Measurements from ENCODE around the gene CRB2. TPM values are rescaled to one million over a fixed set of nuclear protein-coding genes. Genes with fewer than 3 reads are reported as not detected.

Gene CRB2
- total RNA-seq, 1 donor from 2014 or later: 6.8 TPM

DNA sequence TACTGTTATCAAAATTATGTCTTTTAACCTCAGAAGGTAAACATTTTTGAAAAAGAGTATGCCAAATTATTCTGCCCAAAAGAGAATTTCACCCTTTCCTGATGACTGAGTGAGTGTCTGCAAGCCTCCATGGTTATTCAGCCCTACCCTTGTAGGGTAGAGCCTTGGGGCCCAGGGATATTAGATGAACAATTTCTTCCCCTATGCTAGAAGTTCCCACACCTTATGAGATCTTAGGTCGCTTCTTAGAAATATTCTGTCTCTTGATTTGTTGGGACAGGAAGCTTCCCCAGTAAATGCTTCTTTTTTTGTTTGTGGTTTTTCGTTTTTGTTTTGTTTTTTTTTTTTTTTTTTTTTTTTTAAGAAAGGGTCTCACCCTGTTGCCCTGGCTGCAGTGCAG, 3.1 kb downstream of the CRB2 start:
- no peak for DNase-seq
- peaks cover 9% of the 10 kb centered on the region for H3K27me3 Mint-ChIP-seq (ENCODE audit: unreplicated experiment)
- peak overlapping the region; percentile 24 for H3K27ac Mint-ChIP-seq (ENCODE audit: unreplicated experiment)
- H3K4me1 Mint-ChIP-seq (ENCODE audit: low read depth, unreplicated experiment): peaks cover 41% of the 10 kb centered on the region
- H3K4me3 Mint-ChIP-seq (ENCODE audit: unreplicated experiment): no peak overlapping the region
- TF ChIP-seq, protein P1, sequence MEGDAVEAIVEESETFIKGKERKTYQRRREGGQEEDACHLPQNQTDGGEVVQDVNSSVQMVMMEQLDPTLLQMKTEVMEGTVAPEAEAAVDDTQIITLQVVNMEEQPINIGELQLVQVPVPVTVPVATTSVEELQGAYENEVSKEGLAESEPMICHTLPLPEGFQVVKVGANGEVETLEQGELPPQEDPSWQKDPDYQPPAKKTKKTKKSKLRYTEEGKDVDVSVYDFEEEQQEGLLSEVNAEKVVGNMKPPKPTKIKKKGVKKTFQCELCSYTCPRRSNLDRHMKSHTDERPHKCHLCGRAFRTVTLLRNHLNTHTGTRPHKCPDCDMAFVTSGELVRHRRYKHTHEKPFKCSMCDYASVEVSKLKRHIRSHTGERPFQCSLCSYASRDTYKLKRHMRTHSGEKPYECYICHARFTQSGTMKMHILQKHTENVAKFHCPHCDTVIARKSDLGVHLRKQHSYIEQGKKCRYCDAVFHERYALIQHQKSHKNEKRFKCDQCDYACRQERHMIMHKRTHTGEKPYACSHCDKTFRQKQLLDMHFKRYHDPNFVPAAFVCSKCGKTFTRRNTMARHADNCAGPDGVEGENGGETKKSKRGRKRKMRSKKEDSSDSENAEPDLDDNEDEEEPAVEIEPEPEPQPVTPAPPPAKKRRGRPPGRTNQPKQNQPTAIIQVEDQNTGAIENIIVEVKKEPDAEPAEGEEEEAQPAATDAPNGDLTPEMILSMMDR (IDR thresholded peaks at IDR 0.05; ENCODE audit: partially characterized antibody, unreplicated experiment): no peak
- H3K36me3 Mint-ChIP-seq (ENCODE audit: unreplicated experiment): no peaks in the 10 kb centered on the region
- peaks cover 5% of the 10 kb centered on the region for H3K9me3 Mint-ChIP-seq (ENCODE audit: unreplicated experiment)

DNA sequence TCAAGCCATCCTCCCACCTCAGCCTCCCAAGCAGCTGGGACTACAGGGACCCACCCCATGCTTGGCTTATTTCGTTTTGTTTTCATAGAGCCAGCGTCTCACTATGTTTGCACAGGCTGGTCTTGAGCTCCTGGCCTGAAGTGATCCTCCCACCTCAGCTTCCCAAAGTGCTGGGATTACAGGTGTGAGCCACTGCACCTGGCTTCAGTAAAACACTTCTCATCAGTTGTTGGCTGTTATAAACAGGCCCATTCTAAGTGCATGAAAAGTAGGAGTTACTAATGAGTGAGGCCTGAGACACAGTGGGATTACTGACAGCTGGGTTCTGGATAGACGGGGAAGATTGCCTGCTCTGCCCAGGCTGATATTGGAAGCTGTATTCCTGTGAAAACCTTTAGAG, 3.5 kb downstream of the CRB2 start:
- no peaks in the 10 kb centered on the region for H3K36me3 Mint-ChIP-seq (ENCODE audit: unreplicated experiment)
- no peak overlapping the region for H3K4me3 Mint-ChIP-seq (ENCODE audit: unreplicated experiment)
- TF ChIP-seq, protein P1 (IDR thresholded peaks at IDR 0.05; ENCODE audit: partially characterized antibody, unreplicated experiment): no peak
- H3K27ac Mint-ChIP-seq (ENCODE audit: unreplicated experiment): peak overlapping the region; percentile 24
- no peak for DNase-seq
- H3K9me3 Mint-ChIP-seq (ENCODE audit: unreplicated experiment): peaks cover 7% of the 10 kb centered on the region
- peaks cover 7% of the 10 kb centered on the region for H3K27me3 Mint-ChIP-seq (ENCODE audit: unreplicated experiment)
- peaks cover 42% of the 10 kb centered on the region for H3K4me1 Mint-ChIP-seq (ENCODE audit: low read depth, unreplicated experiment)

DNA sequence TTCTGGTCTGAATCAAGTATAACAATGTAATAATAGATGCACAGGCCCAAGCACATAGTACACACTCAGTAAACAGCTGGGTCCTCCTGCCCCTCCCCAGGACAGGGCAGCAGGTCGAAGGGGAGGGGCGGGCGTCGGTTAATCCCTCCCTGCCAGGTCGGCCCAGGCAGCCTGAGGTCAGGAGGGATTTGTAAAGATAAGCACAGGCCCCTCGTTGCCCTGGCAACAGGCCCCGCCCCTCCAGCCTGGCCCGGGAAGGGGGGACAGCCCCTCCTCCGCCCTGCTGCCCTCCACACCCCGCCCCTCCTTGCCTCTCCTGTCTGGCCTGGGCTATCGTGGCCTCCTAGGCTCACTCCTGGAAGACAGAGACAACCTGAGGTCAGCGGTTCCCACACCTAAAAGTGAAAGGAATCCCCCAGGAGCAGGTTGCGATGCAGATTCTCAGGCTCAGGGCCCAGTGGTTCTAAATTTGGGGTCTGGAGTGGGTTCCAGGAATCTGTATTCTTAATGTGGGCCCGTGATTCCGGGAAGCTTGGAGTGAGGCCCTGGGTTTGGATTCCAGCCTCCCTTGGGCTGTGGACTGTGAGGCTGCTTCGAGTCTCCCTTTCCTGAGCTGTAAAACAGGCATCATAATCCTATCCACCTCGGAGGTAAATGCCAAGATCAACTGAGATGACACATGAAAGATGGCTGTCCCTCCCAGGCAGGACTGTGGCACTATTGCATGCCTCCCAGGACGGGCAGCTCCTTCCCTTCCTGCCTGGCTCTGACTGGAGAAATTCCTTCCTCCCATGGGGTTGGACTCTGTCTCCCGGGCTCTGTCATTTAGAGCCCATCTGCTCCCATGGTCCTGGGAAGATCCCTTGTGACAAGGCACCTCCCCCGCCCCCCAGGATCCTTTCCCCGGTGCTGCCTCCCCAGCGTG, 4.4 kb downstream of the CRB2 start:
- peak; percentile 99 for DNase-seq
- Mint-ChIP-seq H3K27ac (ENCODE audit: unreplicated experiment) (peak overlapping the region; percentile 24), H3K36me3 (ENCODE audit: unreplicated experiment) (no peaks in the 10 kb centered on the region), H3K27me3 (ENCODE audit: unreplicated experiment) (peaks cover 6% of the 10 kb centered on the region), H3K4me3 (ENCODE audit: unreplicated experiment) (peak overlapping the region; percentile 55), H3K9me3 (ENCODE audit: unreplicated experiment) (peaks cover 7% of the 10 kb centered on the region), H3K4me1 (ENCODE audit: low read depth, unreplicated experiment) (peaks cover 40% of the 10 kb centered on the region)
- TF ChIP-seq, protein P1 (IDR thresholded peaks at IDR 0.05; ENCODE audit: partially characterized antibody, unreplicated experiment): no peak

DNA sequence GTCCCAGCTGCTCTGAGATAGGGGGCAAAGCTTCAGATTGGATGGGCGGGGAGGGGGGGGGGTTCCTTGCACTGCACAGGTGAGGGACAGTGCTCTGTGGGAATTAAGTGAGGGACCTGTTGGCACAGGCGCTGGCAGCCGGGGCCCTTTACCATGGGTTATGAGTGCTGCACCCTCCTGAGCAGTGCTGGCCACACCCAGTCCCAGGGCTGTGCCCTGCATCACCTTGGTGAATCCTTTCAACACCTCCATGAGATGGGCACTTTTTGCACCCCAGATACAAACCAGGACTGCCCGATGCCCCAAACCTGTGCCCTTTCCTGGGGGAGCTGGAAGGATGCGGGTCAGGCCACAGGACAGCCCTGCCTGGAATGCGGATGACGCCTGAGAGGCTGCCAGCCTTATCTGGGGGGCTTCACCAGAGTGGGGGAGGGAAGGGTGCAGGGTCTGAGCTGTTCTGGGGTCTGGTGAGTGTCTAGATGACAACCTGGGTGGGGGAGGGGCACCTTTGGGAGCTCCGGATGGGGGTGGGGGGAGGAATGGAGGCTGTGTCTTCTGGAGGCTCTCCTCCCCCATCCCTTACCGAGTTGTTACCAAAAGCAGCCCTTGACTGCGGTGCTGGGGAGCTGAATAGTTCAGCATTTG, 5.2 kb downstream of the CRB2 start:
- peaks cover 6% of the 10 kb centered on the region for H3K27me3 Mint-ChIP-seq (ENCODE audit: unreplicated experiment)
- no peak overlapping the region for H3K4me3 Mint-ChIP-seq (ENCODE audit: unreplicated experiment)
- H3K4me1 Mint-ChIP-seq (ENCODE audit: low read depth, unreplicated experiment): peaks cover 40% of the 10 kb centered on the region
- TF ChIP-seq, protein P1 (IDR thresholded peaks at IDR 0.05; ENCODE audit: partially characterized antibody, unreplicated experiment): no peak
- H3K27ac Mint-ChIP-seq (ENCODE audit: unreplicated experiment): no peak overlapping the region
- peaks cover 8% of the 10 kb centered on the region for H3K9me3 Mint-ChIP-seq (ENCODE audit: unreplicated experiment)
- DNase-seq: no peak
- H3K36me3 Mint-ChIP-seq (ENCODE audit: unreplicated experiment): no peaks in the 10 kb centered on the region
